HG03342 (cell line): ENCODE data around the gene GPR101.

ENCODE experiments used
- ATAC-seq: cut with Tn5 transposase; IDR thresholded peaks from one replicate; pipeline ENCODE4 v1.9.1; 2021; ENCODE audit warnings: mild to moderate bottlenecking, moderate library complexity; ENCODE audit not compliant: unreplicated experiment

GPR101 gene, protein sequence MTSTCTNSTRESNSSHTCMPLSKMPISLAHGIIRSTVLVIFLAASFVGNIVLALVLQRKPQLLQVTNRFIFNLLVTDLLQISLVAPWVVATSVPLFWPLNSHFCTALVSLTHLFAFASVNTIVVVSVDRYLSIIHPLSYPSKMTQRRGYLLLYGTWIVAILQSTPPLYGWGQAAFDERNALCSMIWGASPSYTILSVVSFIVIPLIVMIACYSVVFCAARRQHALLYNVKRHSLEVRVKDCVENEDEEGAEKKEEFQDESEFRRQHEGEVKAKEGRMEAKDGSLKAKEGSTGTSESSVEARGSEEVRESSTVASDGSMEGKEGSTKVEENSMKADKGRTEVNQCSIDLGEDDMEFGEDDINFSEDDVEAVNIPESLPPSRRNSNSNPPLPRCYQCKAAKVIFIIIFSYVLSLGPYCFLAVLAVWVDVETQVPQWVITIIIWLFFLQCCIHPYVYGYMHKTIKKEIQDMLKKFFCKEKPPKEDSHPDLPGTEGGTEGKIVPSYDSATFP

DNA sequence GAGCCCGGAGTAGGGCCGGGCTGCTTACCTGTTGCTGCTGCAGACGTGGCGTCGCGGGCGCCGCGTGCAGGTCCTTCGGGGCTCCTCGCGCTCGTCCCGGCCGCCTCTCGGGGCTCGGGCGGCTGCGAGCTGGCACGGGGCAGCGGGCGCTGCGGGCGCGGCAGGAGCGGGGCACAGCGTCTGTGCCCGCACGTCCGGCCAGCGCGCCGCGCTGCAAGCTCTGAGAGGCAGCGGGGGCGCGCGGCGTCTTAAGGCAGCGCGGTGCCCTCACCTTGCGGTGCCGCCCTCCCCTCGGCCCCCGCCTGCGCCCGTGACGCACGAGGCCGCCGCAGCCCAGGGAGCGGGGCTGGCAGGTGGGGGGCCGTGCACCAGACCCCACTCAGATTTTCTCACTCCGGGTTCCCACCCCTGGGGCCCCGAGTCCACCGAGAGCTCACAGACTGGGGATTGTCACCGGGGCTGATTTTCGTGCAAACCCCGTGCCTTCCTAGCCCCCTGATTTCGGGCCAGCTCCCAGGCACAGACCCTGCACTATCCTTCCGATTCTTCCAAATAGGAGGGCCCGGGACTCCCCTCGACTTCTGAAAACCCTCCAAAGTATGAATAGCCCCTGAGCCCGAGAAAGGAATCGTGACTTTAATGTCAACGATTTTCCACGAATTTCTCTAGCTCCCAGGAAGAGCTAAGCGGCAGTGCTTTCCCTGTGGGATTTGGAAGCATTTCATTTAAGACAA lies at the start of gene GPR101:
TSS of gene GPR101 (minus strand) at position 222 of the 734 bp plus-strand sequence. CDS start 2,321 bp downstream, outside the sequence.
- ATAC-seq: no peak

DNA sequence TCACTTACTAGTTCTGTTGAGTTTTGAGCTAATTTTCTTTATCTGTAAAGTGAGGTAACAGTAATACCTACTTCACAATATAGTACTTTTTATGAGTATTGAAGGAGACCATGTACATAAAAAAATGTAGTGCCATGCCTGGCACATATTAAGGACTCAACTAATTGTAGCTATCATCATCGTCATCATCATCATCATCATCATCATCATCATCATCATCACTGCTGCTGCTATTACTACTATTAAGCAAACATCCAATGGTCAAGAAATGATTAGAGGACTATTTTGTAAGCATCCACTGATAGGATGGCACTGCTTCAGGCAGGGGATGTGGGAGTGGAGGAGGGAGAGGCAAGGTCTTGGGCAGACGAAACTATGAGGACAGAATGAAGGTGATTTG lies 47.4 kb upstream of the GPR101 start:
- ATAC-seq: no peak

GRCh38 chrX:137072396-137072795 lies 38.6 kb upstream of the GPR101 start:
- no peak for ATAC-seq

DNA sequence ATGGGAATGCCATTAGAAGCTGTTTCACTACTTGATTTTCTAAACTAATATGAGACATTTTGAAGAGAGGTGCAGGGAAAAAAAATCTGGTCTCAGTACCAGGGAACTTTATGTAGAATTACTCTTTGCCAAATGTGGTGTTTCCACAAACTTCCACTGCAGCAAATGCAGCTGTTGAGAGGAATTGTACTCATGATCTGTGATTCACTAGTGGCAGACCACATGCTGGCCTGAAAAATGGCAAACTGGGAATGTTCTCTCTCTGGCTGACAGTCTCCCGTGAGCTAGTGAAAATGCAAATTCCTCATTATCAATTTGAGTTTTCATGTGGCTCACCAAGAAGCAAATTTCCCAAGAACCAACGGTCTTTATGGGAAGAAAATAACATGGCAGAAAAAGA lies 37.8 kb upstream of the GPR101 start:
- ATAC-seq: no peak

DNA sequence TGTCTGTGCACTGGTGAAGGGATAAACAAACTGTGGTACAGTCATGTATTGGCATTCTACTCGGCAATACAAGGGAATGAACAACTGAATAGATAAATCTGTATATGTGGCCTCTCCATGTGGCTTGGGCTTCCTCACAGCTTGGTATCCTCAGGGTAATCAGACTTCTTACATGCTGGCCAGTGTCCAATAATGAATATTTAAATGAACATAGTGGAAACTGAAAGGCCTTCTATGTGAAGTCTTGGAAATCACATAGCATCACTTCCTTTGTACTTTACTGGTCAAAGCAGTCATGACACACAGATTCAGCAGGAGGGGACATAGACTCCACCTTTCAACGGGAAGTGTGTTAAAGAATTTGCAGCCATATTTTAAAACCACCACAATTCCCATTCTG lies 33.4 kb upstream of the GPR101 start:
- no peak for ATAC-seq

GRCh38 chrX:137062915-137063617 lies 29.3 kb upstream of the GPR101 start:
- ATAC-seq: no peak

- ATAC-seq: no peak
Measured at GRCh38 chrX:137058339-137059127, 24.7 kb upstream of the GPR101 start.

DNA sequence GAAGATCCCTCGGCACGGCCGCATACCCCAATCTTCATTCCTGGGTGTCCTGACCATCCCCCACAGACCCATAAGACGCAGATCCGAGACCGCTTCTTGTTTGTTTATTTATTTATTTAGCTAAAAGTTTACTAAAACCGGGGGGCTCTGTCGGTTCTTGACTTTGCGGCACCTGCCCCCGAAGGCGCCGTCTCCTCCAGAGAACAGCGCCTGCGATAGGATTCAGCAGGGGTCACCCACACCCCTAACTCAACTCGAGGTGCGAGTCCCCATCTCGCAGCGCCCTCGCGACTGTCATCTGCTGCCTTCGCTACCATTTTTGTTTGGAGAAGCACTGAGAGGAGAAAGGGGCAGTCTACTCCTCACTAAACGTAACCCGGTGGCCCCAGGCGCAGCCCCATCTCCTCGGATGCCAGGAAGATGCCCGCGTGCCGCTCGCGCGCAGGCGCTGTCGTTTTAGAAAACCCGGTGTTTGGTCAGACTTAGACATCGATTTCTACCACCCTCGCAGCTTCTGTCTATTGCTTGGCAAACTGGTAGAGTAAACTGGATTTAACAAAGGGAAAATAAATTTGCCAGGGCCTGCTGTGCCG lies 18.9 kb upstream of the GPR101 start:
- ATAC-seq: no peak

GRCh38 chrX:137051978-137052642 lies 18.3 kb upstream of the GPR101 start:
- ATAC-seq: peak; percentile 98

GRCh38 chrX:137044893-137045292 lies 11.1 kb upstream of the GPR101 start:
- no peak for ATAC-seq

DNA sequence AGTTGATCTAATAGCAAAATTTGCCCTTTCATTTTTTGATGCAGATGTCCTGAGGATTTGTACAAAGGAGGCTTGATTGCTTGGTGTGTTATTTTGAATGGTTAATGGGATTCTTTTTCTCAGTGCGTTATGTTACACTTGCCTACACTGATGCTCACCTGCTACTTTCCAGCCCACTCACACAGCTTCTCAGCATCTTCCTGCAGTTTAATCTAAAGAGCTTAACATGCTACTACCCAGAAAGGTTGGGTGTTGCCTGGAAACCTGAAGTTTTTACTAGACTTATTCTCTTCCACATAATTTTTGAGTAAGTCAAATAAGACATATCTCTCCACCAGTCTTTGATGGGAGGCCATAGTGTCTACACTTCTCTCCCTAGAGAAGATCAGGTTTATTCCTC lies 9.9 kb upstream of the GPR101 start:
- no peak for ATAC-seq

GRCh38 chrX:137041329-137041728 lies 7.5 kb upstream of the GPR101 start:
- no peak for ATAC-seq

DNA sequence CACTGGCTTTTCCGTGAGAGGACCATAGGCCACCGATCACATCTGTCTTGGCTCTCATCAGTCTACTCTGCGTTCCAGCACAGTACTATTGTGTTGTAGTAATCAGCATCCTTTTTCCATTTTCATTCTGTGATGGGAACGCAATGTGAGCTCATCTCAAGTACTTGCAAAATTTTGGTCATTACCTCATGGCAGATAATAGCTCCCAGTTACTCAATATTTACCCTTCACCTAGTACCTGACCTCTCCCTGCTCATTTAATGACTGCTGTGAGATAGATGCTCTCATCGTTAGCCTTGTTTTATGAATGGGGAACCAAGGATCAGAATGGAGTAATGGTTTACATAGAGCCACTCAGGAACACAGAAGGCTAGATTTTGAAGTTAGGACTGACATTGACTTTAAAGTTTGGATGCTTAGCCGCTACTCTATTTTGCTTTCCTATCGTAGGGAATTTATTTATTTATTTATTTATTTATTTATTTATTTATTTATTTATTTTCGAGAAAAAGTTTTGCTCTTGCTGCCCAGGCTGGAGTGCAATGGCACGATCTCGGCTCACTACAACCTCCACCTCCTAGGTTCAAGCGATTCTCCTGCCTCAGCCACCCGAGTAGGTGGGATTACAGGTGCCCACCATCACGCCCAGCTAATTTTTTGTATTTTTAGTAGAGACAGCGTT lies 6.5 kb upstream of the GPR101 start:
- no peak for ATAC-seq

- no peak for ATAC-seq
Measured at GRCh38 chrX:137034508-137034872, 695 bp upstream of the GPR101 start.

DNA sequence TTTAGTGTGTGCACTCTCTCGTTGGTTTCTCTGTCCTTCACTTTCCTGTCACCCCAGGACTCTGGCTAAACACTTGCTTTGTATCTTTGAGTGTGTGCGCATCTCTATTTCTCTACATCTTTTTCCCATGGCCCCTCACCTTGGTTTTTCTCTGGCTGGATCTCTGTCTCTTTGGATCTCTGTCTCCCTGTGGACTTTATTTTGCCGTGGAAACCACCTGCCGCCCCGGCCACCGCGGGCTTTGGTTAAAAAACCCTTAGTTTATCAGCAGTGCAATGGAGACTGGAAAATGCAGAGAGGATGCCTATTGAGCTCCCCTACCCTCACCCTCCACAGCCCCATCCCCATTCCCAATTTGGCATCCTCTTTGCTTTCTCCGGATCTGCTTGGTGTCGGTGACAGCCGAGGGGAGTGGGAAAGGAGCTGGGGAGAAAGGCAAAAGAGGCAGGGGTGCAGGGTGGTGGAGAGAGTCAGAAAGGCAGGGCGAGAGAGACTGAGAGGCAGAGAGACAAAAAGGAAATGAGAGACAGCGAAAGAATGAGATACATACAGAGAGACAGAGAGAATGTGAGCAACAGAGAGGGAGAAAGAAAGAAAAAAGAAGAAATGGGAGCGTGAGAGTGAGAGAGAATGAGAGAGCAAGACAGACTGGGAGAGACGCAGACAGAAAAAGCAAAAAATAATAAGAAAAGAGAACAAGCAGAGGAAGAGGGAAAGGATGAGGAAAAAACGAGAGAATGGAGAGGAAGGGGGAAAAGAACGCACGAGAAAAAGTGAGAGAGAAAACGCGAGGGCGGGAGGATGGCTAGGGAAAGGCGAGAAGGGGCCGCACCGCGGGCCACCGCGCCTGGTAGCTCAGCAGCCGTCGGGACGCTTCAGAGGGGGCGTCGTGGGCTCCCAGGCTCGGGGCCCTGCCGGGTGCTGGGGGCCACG lies 688 bp downstream of the GPR101 start:
- ATAC-seq: no peak

DNA sequence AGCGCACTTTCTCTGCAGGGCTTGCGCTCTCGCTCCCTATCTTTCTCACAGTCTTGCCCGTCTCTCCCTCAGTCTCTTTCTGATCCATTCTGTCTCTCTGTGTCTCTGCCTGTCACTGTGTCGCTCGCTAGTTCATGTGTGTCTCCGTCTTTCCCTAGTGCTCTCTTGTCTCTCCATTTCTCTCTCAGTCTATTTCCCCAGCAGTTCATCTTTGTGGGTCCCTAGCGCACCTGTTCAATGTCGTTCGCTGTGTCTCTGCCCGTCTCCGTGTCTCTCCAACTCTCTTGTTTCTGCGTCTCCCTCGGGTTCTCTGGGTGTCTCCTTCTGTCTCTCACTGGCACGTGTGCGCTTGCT lies 1.5 kb downstream of the GPR101 start:
- ATAC-seq: no peak

DNA sequence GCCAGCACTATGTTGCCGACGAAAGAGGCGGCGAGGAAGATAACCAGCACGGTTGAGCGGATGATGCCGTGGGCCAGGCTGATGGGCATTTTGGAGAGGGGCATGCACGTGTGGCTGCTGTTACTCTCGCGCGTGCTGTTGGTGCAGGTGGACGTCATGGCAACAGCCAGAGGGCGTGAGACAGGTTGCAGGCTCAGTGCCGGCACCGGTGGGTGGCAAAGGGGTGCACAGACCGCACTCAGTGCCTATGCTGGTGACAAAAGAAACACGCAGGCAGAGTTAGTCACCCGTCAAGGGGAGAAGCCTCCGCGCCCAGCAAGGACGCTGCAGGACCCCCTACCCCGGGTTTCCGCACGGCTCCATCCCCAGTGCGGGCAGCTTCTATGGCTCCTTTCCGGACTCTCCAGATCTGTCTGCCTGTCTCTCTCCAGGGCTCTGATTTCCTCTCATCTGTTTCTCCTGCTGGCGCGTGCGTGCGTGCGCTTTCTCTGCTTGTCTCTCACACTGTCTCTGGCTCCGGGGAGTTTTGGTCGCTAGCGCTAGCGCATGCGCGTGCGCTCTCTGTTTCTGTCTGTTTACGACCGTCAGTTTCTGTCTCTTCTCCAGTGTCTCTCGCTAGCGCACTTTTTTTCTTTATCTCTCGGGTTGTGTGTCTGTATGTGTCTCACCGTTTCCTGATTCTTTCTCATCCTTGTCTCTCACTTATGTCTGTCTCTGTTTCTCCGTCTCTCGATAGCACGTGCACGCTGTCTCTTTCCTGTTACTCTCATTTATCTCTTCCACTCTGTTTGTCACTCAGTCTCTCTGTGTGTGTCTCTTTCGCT lies 2.1 kb downstream of the GPR101 start:
- ATAC-seq: peak; percentile 83
